Adrenal gland (tissue), 5 donors: ENCODE data around the gene ACTN1.

Experiments used
- POLR2A ChIP-seq, 2 donors: fragments of 450-650 bp; IDR thresholded peaks; one replicate each; pipeline ENCODE4 v1.6.1; 2017; ENCODE audit warnings: antibody characterized with exemption in 2 of 2, mild to moderate bottlenecking in 2 of 2, moderate library complexity in 1 of 2
- TF ChIP-seq, protein P1 (sequence below), 6 experiments: fragments of 450-650 bp in 4 of 6; fragments of 200-600 bp in 2 of 6; sonication (generic) in 1 of 6; IDR thresholded peaks; 1 replicate in 5 of 6; 2 replicates in 1 of 6; pipeline versions ENCODE4 v1.5.1 to v1.8.0; 2016 to 2021; ENCODE audit warnings: antibody characterized with exemption in 6 of 6, mild to moderate bottlenecking in 2 of 6, moderate library complexity in 1 of 6
- donor health status: DM: no; HTN: no; CAD: no.

DNA sequence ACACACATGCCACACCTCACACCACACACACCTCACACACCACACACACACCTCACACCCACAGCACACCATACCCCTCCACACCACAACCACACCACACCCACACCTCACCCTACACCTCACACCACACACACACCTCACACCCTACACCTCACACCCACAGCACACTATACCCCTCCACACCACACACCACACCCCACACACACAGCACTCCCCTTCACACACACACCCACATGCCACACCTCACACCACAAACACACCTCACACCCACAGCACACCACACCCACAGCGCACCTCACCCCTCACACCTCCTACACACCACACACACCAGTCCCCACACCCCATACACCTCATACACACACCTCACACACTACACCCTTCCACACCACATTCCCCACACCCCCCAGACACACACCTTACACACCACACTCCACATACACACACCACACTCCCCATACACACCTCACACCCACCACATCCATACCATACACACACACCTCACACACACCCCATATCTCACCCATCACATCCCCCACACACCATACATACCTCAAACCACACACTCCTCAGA is 80.0 kb downstream of the ACTN1 start:
- TF ChIP-seq, protein P1, sequence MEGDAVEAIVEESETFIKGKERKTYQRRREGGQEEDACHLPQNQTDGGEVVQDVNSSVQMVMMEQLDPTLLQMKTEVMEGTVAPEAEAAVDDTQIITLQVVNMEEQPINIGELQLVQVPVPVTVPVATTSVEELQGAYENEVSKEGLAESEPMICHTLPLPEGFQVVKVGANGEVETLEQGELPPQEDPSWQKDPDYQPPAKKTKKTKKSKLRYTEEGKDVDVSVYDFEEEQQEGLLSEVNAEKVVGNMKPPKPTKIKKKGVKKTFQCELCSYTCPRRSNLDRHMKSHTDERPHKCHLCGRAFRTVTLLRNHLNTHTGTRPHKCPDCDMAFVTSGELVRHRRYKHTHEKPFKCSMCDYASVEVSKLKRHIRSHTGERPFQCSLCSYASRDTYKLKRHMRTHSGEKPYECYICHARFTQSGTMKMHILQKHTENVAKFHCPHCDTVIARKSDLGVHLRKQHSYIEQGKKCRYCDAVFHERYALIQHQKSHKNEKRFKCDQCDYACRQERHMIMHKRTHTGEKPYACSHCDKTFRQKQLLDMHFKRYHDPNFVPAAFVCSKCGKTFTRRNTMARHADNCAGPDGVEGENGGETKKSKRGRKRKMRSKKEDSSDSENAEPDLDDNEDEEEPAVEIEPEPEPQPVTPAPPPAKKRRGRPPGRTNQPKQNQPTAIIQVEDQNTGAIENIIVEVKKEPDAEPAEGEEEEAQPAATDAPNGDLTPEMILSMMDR (IDR thresholded peaks at IDR 0.05), result no peak
- no peak for TF ChIP-seq POLR2A (IDR thresholded peaks at IDR 0.05)
